ENCODE data around the gene PSMG1. TPM values are rescaled to one million over a fixed set of nuclear protein-coding genes. Genes with fewer than 3 reads are reported as not detected.

The PSMG1 gene
- total and polyA plus RNA-seq, 9 of the 15 experiments (the other 6 are each of a cell fraction or from before 2014, with no cell fraction given): 54.5 to 427 (median 328) TPM

DNA sequence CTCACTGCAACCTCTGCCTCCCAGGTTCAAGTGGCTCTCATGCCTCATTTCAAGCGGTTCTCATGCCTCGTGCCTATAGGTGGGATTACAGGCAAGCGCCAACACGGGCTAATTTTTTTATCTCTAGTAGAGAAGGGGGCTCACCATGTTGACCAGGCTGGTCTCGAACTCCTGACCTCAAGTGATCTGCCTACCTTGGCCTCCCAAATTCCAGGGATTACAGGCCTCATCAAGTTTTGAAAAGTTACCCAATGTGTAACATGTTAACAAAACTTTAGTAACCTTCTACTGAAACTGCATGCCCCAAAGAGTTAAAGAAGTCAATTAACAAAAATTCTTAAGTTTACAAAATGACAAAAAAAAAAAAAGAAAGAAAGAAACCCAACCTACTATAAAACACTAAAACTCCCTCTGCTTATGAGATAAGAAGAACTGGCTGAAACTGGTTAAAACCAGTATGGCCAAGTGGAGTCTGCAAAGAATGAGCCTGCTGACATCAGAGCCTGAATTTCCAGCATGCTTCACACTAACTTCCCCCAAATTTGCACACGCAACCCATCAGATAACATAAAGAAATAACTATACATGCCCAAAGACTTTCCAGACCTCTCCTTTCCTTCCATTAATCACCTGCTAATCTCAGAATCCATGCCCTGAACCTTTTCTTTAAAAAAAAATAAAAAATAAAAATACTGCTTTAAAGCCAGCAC is 25.5 kb upstream of the PSMG1 start (continued):
- TF ChIP-seq CBFA2T3 (IDR thresholded peaks at IDR 0.05): peak; percentile 17; the same call in 1 of the 2 replicates
- peak; percentile 83 for TF ChIP-seq KAT2B (IDR thresholded peaks at IDR 0.05; ENCODE audit: low read depth, low read length)
- TF ChIP-seq SUPT5H (IDR thresholded peaks at IDR 0.05): no peak
- peak; percentile 14; the same call in 1 of the 2 replicates for TF ChIP-seq VEZF1 (CRISPR knock-in tag; IDR thresholded peaks at IDR 0.05)
- peak; percentile 44; the same call in 1 of the 2 replicates for TF ChIP-seq POLR2H (tag; IDR thresholded peaks at IDR 0.05; ENCODE audit: low read depth)
- TF ChIP-seq BHLHE40 (IDR thresholded peaks at IDR 0.05; ENCODE audit: low read length): no peak
- TF ChIP-seq SOX6 (IDR thresholded peaks at IDR 0.05): peak; percentile 47; the same call in 1 of the 2 replicates
- 0 out of 2 replicates have a peak, but pooled peaks have one; percentile 25 for TF ChIP-seq PTTG1 (tag; IDR thresholded peaks at IDR 0.05; ENCODE audit: low read depth)
- no peak for TF ChIP-seq HMGN3 (IDR thresholded peaks at IDR 0.05; ENCODE audit: borderline replicate concordance, extremely low read depth, insufficient read length, low read depth, low read length)
- TF ChIP-seq FOSL1 (tag; conservative IDR thresholded peaks at IDR 0.05): peak; percentile 53
- peak; percentile 100 for TF ChIP-seq KLF16 (IDR thresholded peaks at IDR 0.05)
- TF ChIP-seq TEAD2 (tag; IDR thresholded peaks at IDR 0.05): peak; percentile 43; the same call in 1 of the 2 replicates
- TF ChIP-seq MTA1 (IDR thresholded peaks at IDR 0.05; ENCODE audit: borderline replicate concordance): 0 out of 2 replicates have a peak, but pooled peaks have one; percentile 31
- TF ChIP-seq SMAD3 (CRISPR knock-in tag; conservative IDR thresholded peaks at IDR 0.05): 0 out of 2 replicates have a peak, but pooled peaks have one; percentile 4
- TF ChIP-seq MEIS2 (IDR thresholded peaks at IDR 0.05; ENCODE audit: partially characterized antibody): peak; percentile 39
- TF ChIP-seq, protein P1, sequence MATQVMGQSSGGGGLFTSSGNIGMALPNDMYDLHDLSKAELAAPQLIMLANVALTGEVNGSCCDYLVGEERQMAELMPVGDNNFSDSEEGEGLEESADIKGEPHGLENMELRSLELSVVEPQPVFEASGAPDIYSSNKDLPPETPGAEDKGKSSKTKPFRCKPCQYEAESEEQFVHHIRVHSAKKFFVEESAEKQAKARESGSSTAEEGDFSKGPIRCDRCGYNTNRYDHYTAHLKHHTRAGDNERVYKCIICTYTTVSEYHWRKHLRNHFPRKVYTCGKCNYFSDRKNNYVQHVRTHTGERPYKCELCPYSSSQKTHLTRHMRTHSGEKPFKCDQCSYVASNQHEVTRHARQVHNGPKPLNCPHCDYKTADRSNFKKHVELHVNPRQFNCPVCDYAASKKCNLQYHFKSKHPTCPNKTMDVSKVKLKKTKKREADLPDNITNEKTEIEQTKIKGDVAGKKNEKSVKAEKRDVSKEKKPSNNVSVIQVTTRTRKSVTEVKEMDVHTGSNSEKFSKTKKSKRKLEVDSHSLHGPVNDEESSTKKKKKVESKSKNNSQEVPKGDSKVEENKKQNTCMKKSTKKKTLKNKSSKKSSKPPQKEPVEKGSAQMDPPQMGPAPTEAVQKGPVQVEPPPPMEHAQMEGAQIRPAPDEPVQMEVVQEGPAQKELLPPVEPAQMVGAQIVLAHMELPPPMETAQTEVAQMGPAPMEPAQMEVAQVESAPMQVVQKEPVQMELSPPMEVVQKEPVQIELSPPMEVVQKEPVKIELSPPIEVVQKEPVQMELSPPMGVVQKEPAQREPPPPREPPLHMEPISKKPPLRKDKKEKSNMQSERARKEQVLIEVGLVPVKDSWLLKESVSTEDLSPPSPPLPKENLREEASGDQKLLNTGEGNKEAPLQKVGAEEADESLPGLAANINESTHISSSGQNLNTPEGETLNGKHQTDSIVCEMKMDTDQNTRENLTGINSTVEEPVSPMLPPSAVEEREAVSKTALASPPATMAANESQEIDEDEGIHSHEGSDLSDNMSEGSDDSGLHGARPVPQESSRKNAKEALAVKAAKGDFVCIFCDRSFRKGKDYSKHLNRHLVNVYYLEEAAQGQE (IDR thresholded peaks at IDR 0.05; ENCODE audit: borderline replicate concordance): peak; percentile 100
- TF ChIP-seq, protein P1 (CRISPR knock-in tag; IDR thresholded peaks at IDR 0.05; ENCODE audit: low read depth): no peak
- TF ChIP-seq HDAC2 (IDR thresholded peaks at IDR 0.05): peak; percentile 39; the same call in 1 of the 2 replicates
